GM21381 (cell line): Measurements from ENCODE around the gene COA7.
"Not testable (repeated sequence)": the region's sequence is repeated elsewhere in the genome, so short reads cannot be mapped to it uniquely, and the experiment has no call there.

ENCODE experiments used
- ATAC-seq: cut with Tn5 transposase; IDR thresholded peaks from one replicate; pipeline ENCODE4 v1.9.1; 2021; ENCODE audit warnings: mild to moderate bottlenecking, moderate library complexity; ENCODE audit not compliant: unreplicated experiment

COA7 gene

GRCh38 chr1:52697795-52698674 is at the start of gene COA7:
Gene COA7 (minus strand): TSS chr1:52698347. CDS start chr1:52698326, 21 bp downstream.
- ATAC-seq: peak; percentile 50

- no peak for ATAC-seq
Measured at GRCh38 chr1:52747450-52747849, 49.3 kb upstream of the COA7 start.

- no peak for ATAC-seq
Measured at GRCh38 chr1:52746189-52746588, 48.0 kb upstream of the COA7 start.

GRCh38 chr1:52741259-52741658 is 43.1 kb upstream of the COA7 start:
- ATAC-seq: no peak

- no peak for ATAC-seq
Measured at GRCh38 chr1:52739699-52740467, 41.7 kb upstream of the COA7 start.

GRCh38 chr1:52738893-52739292 is 40.7 kb upstream of the COA7 start:
- ATAC-seq: no peak

GRCh38 chr1:52738148-52738547 is 40.0 kb upstream of the COA7 start:
- no peak for ATAC-seq

- ATAC-seq: not testable (repeated sequence)
Measured at GRCh38 chr1:52735371-52735770, 37.2 kb upstream of the COA7 start.

- ATAC-seq: no peak
Measured at GRCh38 chr1:52733368-52733767, 35.2 kb upstream of the COA7 start.

- no peak for ATAC-seq
Measured at GRCh38 chr1:52727956-52728656, 30.0 kb upstream of the COA7 start.

GRCh38 chr1:52727114-52727586 is 29.0 kb upstream of the COA7 start:
- no peak for ATAC-seq

GRCh38 chr1:52726265-52727113 is 28.3 kb upstream of the COA7 start, which contains the start of gene ZYG11B:
Gene ZYG11B (plus strand): TSS chr1:52726453. CDS start chr1:52726654, 201 bp downstream.
- peak; percentile 93 for ATAC-seq

GRCh38 chr1:52725903-52726264 is 27.7 kb upstream of the COA7 start:
- no peak for ATAC-seq

GRCh38 chr1:52723260-52723659 is 25.1 kb upstream of the COA7 start:
- ATAC-seq: no peak

- ATAC-seq: not testable (repeated sequence)
Measured at GRCh38 chr1:52715296-52715695, 17.1 kb upstream of the COA7 start.

- ATAC-seq: no peak
Measured at GRCh38 chr1:52713590-52713989, 15.4 kb upstream of the COA7 start.

- ATAC-seq: no peak
Measured at GRCh38 chr1:52709016-52709415, 10.9 kb upstream of the COA7 start.

- ATAC-seq: no peak
Measured at GRCh38 chr1:52707927-52708655, 9.9 kb upstream of the COA7 start.
